ENCODE measurements around the gene TRIM72.

- TF ChIP-seq CTCF (IDR thresholded peaks at IDR 0.05) (no peak), POLR2A (IDR thresholded peaks at IDR 0.05) (no peak)
These were observed 32.7 kb upstream of the TRIM72 start for GRCh38 chr16:31181102-31181830.
